Tibial nerve (tissue), 4 donors: ENCODE measurements around the gene LINGO1. TPM values are rescaled to one million over a fixed set of nuclear protein-coding genes. Genes with fewer than 3 reads are reported as not detected.
A peak's percentile ranks its signal among the peaks of the same experiment; 100 is the strongest.

ENCODE experiments used
- DNase-seq, 2 donors: peaks; one replicate each; pipeline ENCODE4 v3.0.0-alpha.2; 2019; ENCODE audit warnings: low spot score in 2 of 2
- H3K27ac ChIP-seq, 4 donors: fragments of 200-600 bp; sonication (generic) in 3 of 4; one replicate each; pipeline ENCODE4 v1.5.1; 2017 to 2019; ENCODE audit warnings: mild to moderate bottlenecking in 1 of 4
- H3K27me3 ChIP-seq, 2 donors: fragments of 200-600 bp; sonication (generic) in 1 of 2; one replicate each; pipeline versions ENCODE4 v1.5.1 to v1.6.0; 2017 to 2019
- H3K36me3 ChIP-seq, 3 donors: fragments of 200-600 bp; sonication (generic); one replicate each; pipeline ENCODE4 v1.5.1; 2018 to 2019
- H3K4me1 ChIP-seq, 4 donors: fragments of 200-600 bp; sonication (generic) in 3 of 4; one replicate each; pipeline ENCODE4 v1.5.1; 2017 to 2019
- H3K4me3 ChIP-seq, 4 donors: fragments of 200-600 bp; sonication (generic) in 3 of 4; one replicate each; pipeline ENCODE4 v1.5.1; 2017 to 2019; ENCODE audit warnings: mild to moderate bottlenecking in 1 of 4, moderate library complexity in 1 of 4
- H3K9me3 ChIP-seq, 4 donors: fragments of 200-600 bp; sonication (generic) in 3 of 4; one replicate each; pipeline ENCODE4 v1.5.1; 2017 to 2019
- EP300 ChIP-seq, 2 donors: sonication (generic); formaldehyde crosslinking; IDR thresholded peaks; one replicate each; pipeline ENCODE4 v1.6.1; 2017; ENCODE audit warnings: antibody characterized with exemption in 2 of 2, mild to moderate bottlenecking in 1 of 2
- POLR2A ChIP-seq, 2 donors: fragments of 450-650 bp; IDR thresholded peaks; one replicate each; pipeline ENCODE4 v1.6.1; 2017; ENCODE audit warnings: antibody characterized with exemption in 2 of 2, mild to moderate bottlenecking in 2 of 2, moderate library complexity in 2 of 2
- WGBS, 2 donors: methylation state at CpG; one replicate each; pipeline ENCODE4 v1.1.5; 2018; 5-methylcytosine and 5-hydroxymethylcytosine counted together
- total RNA-seq, 4 donors: library from RNA; depleted of rRNA; stranded (reverse); fragments of >200 nt; gene quantifications; one replicate each; pipeline ENCODE4 v1.1.0, GENCODE V29; 2016
- TF ChIP-seq, protein P1 (sequence below), 5 experiments: fragments of 200-600 bp in 3 of 5; fragments of 450-650 bp in 2 of 5; sonication (generic) in 3 of 5; IDR thresholded peaks; one replicate each; pipeline ENCODE4 v1.5.1; 2016 to 2019; ENCODE audit warnings: antibody characterized with exemption in 5 of 5, mild to moderate bottlenecking in 3 of 5, moderate library complexity in 2 of 5

Gene LINGO1
- total RNA-seq, 4 donors from 2014 or later: 0.42 to 2.4 (median 1.3) TPM

DNA sequence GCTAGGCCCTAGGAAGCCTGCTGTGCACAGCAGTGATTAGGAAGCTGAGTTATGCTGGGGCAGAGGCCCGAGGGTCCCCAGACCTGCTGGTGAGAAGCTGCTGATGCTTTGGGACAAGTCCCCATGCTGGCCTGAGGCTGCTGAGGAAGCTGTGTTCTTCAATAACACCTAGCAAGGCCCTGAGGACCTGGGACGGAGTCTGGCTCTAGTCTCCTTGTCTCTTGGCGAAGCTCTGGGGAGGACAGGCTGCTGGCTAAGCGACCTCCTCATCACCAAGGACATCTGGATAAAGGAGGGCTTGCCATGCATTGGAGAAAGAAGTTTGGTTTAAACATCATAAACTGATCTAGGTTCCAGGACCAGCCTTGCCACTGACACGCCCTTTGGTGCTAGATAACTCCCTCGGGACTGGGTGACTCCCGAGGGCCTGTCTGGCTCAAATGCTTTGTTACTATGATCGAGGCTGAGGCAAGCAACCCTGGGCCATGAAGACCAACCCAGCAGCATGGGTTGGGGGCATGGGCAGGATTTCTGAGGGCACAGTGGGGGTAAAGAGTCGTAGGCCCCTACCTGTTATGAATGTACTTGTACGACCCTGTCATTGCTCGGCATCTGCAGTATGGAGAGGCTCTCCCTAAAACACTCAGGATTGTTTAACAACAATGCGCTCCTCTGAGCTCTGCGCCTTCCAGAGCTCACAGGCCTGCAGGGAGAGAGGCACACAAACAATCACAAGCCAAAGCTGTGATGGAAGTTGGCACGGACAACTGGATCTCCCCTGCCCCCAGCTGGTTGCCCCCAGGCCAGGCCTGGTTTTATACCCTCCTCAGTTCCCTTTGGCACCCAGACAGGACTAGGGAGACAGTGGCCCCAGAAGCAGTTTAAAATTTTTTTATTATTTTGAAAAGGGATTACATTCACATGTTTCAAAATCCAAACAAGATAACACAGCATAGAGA is 64.4 kb downstream of the LINGO1 start:
- Histone ChIP-seq H3K9me3 (no peaks in the 10 kb centered on the region), H3K4me1 (peaks cover 0 to 22% (median 9%) of the 10 kb centered on the region in 4 donors), H3K27me3 (no peaks in the 10 kb centered on the region), H3K27ac (peak overlapping the region in 3 of 4 donors; percentile 13 to 54 (median 14)), H3K4me3 (peak overlapping the region in 2 of 4 donors; percentile 10 to 13), H3K36me3 (no peaks in the 10 kb centered on the region)
- TF ChIP-seq, protein P1, sequence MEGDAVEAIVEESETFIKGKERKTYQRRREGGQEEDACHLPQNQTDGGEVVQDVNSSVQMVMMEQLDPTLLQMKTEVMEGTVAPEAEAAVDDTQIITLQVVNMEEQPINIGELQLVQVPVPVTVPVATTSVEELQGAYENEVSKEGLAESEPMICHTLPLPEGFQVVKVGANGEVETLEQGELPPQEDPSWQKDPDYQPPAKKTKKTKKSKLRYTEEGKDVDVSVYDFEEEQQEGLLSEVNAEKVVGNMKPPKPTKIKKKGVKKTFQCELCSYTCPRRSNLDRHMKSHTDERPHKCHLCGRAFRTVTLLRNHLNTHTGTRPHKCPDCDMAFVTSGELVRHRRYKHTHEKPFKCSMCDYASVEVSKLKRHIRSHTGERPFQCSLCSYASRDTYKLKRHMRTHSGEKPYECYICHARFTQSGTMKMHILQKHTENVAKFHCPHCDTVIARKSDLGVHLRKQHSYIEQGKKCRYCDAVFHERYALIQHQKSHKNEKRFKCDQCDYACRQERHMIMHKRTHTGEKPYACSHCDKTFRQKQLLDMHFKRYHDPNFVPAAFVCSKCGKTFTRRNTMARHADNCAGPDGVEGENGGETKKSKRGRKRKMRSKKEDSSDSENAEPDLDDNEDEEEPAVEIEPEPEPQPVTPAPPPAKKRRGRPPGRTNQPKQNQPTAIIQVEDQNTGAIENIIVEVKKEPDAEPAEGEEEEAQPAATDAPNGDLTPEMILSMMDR (IDR thresholded peaks at IDR 0.05): no peak
- TF ChIP-seq POLR2A (IDR thresholded peaks at IDR 0.05) (no peak), EP300 (IDR thresholded peaks at IDR 0.05) (no peak)
- no peak for DNase-seq
- 76 to 80% methylated on average over 13 to 14 of the region's 14 CpGs for WGBS, 2 donors

GRCh38 chr15:77567202-77567601 is 65.5 kb downstream of the LINGO1 start:
- no peak for DNase-seq
- Histone ChIP-seq H3K9me3 (no peaks in the 10 kb centered on the region), H3K27ac (no peak overlapping the region), H3K4me3 (no peak overlapping the region), H3K4me1 (peaks cover 0 to 22% (median 9%) of the 10 kb centered on the region in 4 donors), H3K27me3 (no peaks in the 10 kb centered on the region), H3K36me3 (no peaks in the 10 kb centered on the region)
- 77 to 95% methylated on average over 10 of the region's 10 CpGs for whole genome bisulfite sequencing, 2 donors
- TF ChIP-seq EP300 (IDR thresholded peaks at IDR 0.05): no peak
- TF ChIP-seq, protein P1 (IDR thresholded peaks at IDR 0.05): no peak
- no peak for TF ChIP-seq POLR2A (IDR thresholded peaks at IDR 0.05)

- no peak overlapping the region for H3K27ac ChIP-seq
- no peaks in the 10 kb centered on the region for H3K36me3 ChIP-seq
- DNase-seq: no peak
- H3K4me3 ChIP-seq: no peak overlapping the region
- H3K4me1 ChIP-seq: peaks cover 0 to 22% (median 9%) of the 10 kb centered on the region in 4 donors
- H3K9me3 ChIP-seq: no peaks in the 10 kb centered on the region
- no peaks in the 10 kb centered on the region for H3K27me3 ChIP-seq
- TF ChIP-seq, protein P1 (IDR thresholded peaks at IDR 0.05): no peak
- TF ChIP-seq EP300 (IDR thresholded peaks at IDR 0.05) (no peak), POLR2A (IDR thresholded peaks at IDR 0.05) (no peak)
- WGBS, 2 donors: 91 to 93% methylated on average over 4 of the region's 4 CpGs
Measured at GRCh38 chr15:77566092-77566491, 66.6 kb downstream of the LINGO1 start.

- H3K36me3 ChIP-seq: no peaks in the 10 kb centered on the region
- no peak for TF ChIP-seq POLR2A (IDR thresholded peaks at IDR 0.05)
- H3K4me1 ChIP-seq: peaks cover 0 to 22% (median 9%) of the 10 kb centered on the region in 4 donors
- H3K9me3 ChIP-seq: no peaks in the 10 kb centered on the region
- no peak overlapping the region for H3K27ac ChIP-seq
- no peak overlapping the region for H3K4me3 ChIP-seq
- no peak for DNase-seq
- 88 to 93% methylated on average over 25 of the region's 25 CpGs for WGBS, 2 donors
- no peaks in the 10 kb centered on the region for H3K27me3 ChIP-seq
Measured at GRCh38 chr15:77565378-77565915, 67.3 kb downstream of the LINGO1 start.

DNA sequence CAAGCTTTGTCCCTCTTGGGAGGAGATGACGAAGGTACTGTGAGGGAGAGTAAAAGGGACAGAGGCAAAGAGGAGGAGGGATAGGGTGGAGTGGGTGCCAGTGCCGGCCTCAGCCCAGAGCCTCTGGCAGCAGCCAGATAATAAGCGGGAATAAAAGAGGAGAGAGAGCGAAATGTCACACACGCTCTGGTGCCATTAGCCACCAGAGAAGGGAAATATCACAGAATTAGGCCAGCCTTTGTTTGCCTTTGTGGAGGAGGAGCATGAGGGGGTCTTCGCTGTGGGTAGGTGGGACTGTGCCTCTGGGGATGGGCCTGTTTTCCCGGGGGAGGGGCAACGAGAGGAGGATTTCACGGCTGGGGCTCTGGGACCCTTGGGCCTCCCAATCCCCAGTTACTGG is 67.8 kb downstream of the LINGO1 start:
- Histone ChIP-seq H3K9me3 (no peaks in the 10 kb centered on the region), H3K27ac (no peak overlapping the region), H3K27me3 (no peaks in the 10 kb centered on the region), H3K4me1 (peaks cover 0 to 21% (median 9%) of the 10 kb centered on the region in 4 donors), H3K36me3 (no peaks in the 10 kb centered on the region), H3K4me3 (no peak overlapping the region)
- TF ChIP-seq EP300 (IDR thresholded peaks at IDR 0.05): no peak
- no peak for TF ChIP-seq POLR2A (IDR thresholded peaks at IDR 0.05)
- TF ChIP-seq, protein P1 (IDR thresholded peaks at IDR 0.05): no peak
- DNase-seq: no peak
- WGBS, 2 donors: 58 to 60% methylated on average over 9 of the region's 9 CpGs
